H9 (cell line): Measurements from ENCODE around the gene ARHGEF2. TPM values are rescaled to one million over a fixed set of nuclear protein-coding genes. Genes with fewer than 3 reads are reported as not detected.

Source experiments
- DNase-seq: peaks from one replicate; pipeline ENCODE4 v3.0.0-alpha.2; 2017
- H2AFZ ChIP-seq: one replicate; pipeline ENCODE4 v1.6.1; 2013; ENCODE audit warnings: mild to moderate bottlenecking, low read length, control low read depth, moderate library complexity
- H2AK5ac ChIP-seq: 2 replicates; pipeline ENCODE4 v1.6.1; 2013; ENCODE audit warnings: low read length, control low read depth, mixed read lengths; ENCODE audit not compliant: insufficient read length
- H2BK120ac ChIP-seq: one replicate; pipeline ENCODE4 v1.6.1; 2013; ENCODE audit warnings: low read depth, mild to moderate bottlenecking, low read length, control low read depth, inconsistent platforms; ENCODE audit not compliant: poor library complexity, severe bottlenecking
- H2BK12ac ChIP-seq: 2 replicates; pipeline ENCODE4 v1.6.1; 2013; ENCODE audit warnings: low read length, control low read depth, mixed read lengths, low read depth; ENCODE audit not compliant: insufficient read length
- H2BK15ac ChIP-seq: 2 replicates; pipeline ENCODE4 v1.6.1; 2013; ENCODE audit warnings: low read depth, low read length, control low read depth
- H2BK20ac ChIP-seq: one replicate; pipeline ENCODE4 v1.6.1; 2013; ENCODE audit warnings: low read depth, mild to moderate bottlenecking, low read length, control low read depth, inconsistent platforms; ENCODE audit not compliant: poor library complexity, severe bottlenecking
- H2BK5ac ChIP-seq: 2 replicates; pipeline ENCODE4 v1.6.1; 2013; ENCODE audit warnings: low read length, control low read depth, mixed read lengths; ENCODE audit not compliant: insufficient read length
- H3K14ac ChIP-seq: 2 replicates; pipeline ENCODE4 v1.6.1; 2013; ENCODE audit warnings: low read length, control low read depth; ENCODE audit not compliant: insufficient read depth
- H3K18ac ChIP-seq: 2 replicates; pipeline ENCODE4 v1.6.1; 2013; ENCODE audit warnings: low read depth, mild to moderate bottlenecking, mixed read lengths, low read length, control low read depth; ENCODE audit not compliant: insufficient read length
- H3K23ac ChIP-seq: 2 replicates; pipeline ENCODE4 v1.6.1; 2013; ENCODE audit warnings: low read length, control low read depth, mixed read lengths, low read depth; ENCODE audit not compliant: insufficient read length
- H3K23me2 ChIP-seq: 2 replicates; pipeline ENCODE4 v1.6.1; 2013; ENCODE audit warnings: low read depth, mild to moderate bottlenecking, mixed read lengths, low read length, control low read depth; ENCODE audit not compliant: insufficient read length, poor library complexity, severe bottlenecking
- H3K27ac ChIP-seq: 2 replicates; pipeline ENCODE4 v1.5.1; 2013; ENCODE audit warnings: low read length, control low read depth, mixed read lengths, low read depth; ENCODE audit not compliant: insufficient read length
- H3K27me3 ChIP-seq: 2 replicates; pipeline ENCODE4 v1.6.1; 2013; ENCODE audit warnings: low read length, control low read depth, inconsistent platforms; ENCODE audit not compliant: insufficient read depth
- H3K4ac ChIP-seq: 2 replicates; pipeline ENCODE4 v1.6.1; 2013; ENCODE audit warnings: low read depth, mild to moderate bottlenecking, control low read depth, inconsistent platforms, low read length, moderate library complexity
- H3K4me1 ChIP-seq: 2 replicates; pipeline ENCODE4 v1.6.1; 2013; ENCODE audit warnings: low read length, control low read depth, inconsistent platforms; ENCODE audit not compliant: insufficient read depth
- H3K4me2 ChIP-seq: 2 replicates; pipeline ENCODE4 v1.6.1; 2013; ENCODE audit warnings: low read length, control low read depth, mixed read lengths; ENCODE audit not compliant: insufficient read length, insufficient read depth
- H3K56ac ChIP-seq: 2 replicates; pipeline ENCODE4 v1.6.1; 2013; ENCODE audit warnings: low read depth, mild to moderate bottlenecking, mixed read lengths, low read length, control low read depth; ENCODE audit not compliant: insufficient read length
- H3K79me1 ChIP-seq: 2 replicates; pipeline ENCODE4 v1.6.1; 2013; ENCODE audit warnings: low read depth, mild to moderate bottlenecking, moderate library complexity, low read length, control low read depth, inconsistent platforms; ENCODE audit not compliant: insufficient read depth, poor library complexity, severe bottlenecking
- H3K79me2 ChIP-seq: 2 replicates; pipeline ENCODE4 v1.6.1; 2013; ENCODE audit warnings: low read length, control low read depth, inconsistent platforms; ENCODE audit not compliant: insufficient read depth
- H3K9ac ChIP-seq: 2 replicates; pipeline ENCODE4 v1.6.1; 2013; ENCODE audit warnings: low read length, control low read depth, mixed read lengths; ENCODE audit not compliant: insufficient read length; ENCODE audit errors: extremely low read depth
- H3K9me3 ChIP-seq: one replicate; pipeline ENCODE4 v1.6.1; 2013; ENCODE audit warnings: low read depth, low read length, inconsistent platforms; ENCODE audit not compliant: control insufficient read depth
- H3T11ph ChIP-seq: one replicate; pipeline ENCODE4 v1.6.1; 2013; ENCODE audit warnings: mild to moderate bottlenecking, low read length, control low read depth, inconsistent platforms
- H4K20me1 ChIP-seq: one replicate; pipeline ENCODE4 v1.6.1; 2013; ENCODE audit not compliant: control insufficient read depth, insufficient read length, insufficient read depth
- H4K5ac ChIP-seq: 2 replicates; pipeline ENCODE4 v1.6.1; 2013; ENCODE audit warnings: low read depth, mild to moderate bottlenecking, mixed read lengths, low read length, control low read depth; ENCODE audit not compliant: insufficient read length
- H4K8ac ChIP-seq: replicated peaks from 2 replicates; pipeline ENCODE4 v1.6.1; 2013; ENCODE audit warnings: low read length, control low read depth, mixed read lengths, low read depth; ENCODE audit not compliant: insufficient read length
- H4K91ac ChIP-seq: 2 replicates; pipeline ENCODE4 v1.6.1; 2013; ENCODE audit warnings: low read depth, mild to moderate bottlenecking, moderate library complexity, mixed read lengths, low read length, control low read depth; ENCODE audit not compliant: insufficient read length
- H3K27ac Mint-ChIP-seq, 3 experiments: 2 replicates in 2 of 3; 3 replicates in 1 of 3; pipeline ENCODE4 v1.8.0; 2020 to 2021; ENCODE audit warnings: mixed read lengths in 3 of 3, mild to moderate bottlenecking in 1 of 3, moderate library complexity in 1 of 3
- H3K27me3 Mint-ChIP-seq: 2 replicates; pipeline ENCODE4 v1.8.0; 2021; ENCODE audit warnings: low read depth, mild to moderate bottlenecking, moderate library complexity, mixed read lengths
- H3K36me3 Mint-ChIP-seq, 3 experiments: 2 replicates in 2 of 3; 3 replicates in 1 of 3; pipeline ENCODE4 v1.8.0; 2020 to 2021; ENCODE audit warnings: low read depth in 3 of 3, mixed read lengths in 3 of 3; ENCODE audit not compliant: insufficient read depth in 1 of 3
- H3K4me1 Mint-ChIP-seq, 2 experiments: 2 replicates each; pipeline ENCODE4 v1.8.0; 2020; ENCODE audit warnings: mixed read lengths in 2 of 2
- H3K4me3 Mint-ChIP-seq, 2 experiments: 2 replicates in 1 of 2; 3 replicates in 1 of 2; pipeline ENCODE4 v1.8.0; 2020 to 2021; ENCODE audit warnings: mild to moderate bottlenecking in 2 of 2, mixed read lengths in 2 of 2, moderate library complexity in 1 of 2
- H3K9me3 Mint-ChIP-seq, 2 experiments: 2 replicates in 1 of 2; 3 replicates in 1 of 2; pipeline ENCODE4 v1.8.0; 2020; ENCODE audit warnings: mild to moderate bottlenecking in 2 of 2, mixed read lengths in 2 of 2, moderate library complexity in 1 of 2
- CTCF ChIP-seq: fragments of 200-600 bp; sonication (generic); conservative IDR thresholded peaks from 3 replicates; pipeline ENCODE4 v1.8.0; 2021; ENCODE audit warnings: antibody characterized with exemption, mild to moderate bottlenecking
- WGBS: extraction: QIAGEN DNeasy Blood & Tissue Kit; methylation state at CpG from one replicate; pipeline ENCODE4 v1.1.7; 2013; ENCODE audit warnings: missing lambda C conversion rate, low lambda C conversion rate, mixed read lengths; ENCODE audit not compliant: insufficient read length; ENCODE audit errors: extremely low coverage; 5-methylcytosine and 5-hydroxymethylcytosine counted together
- total RNA-seq: library from RNA; stranded (reverse); gene quantifications from 2 replicates; pipeline ENCODE4 v1.2.1, GENCODE V29; 2021

Gene ARHGEF2
- total RNA-seq, 1 experiment from 2014 or later, result 111 TPM

GRCh38 chr1:155942578-155943141 is 35.7 kb downstream of the ARHGEF2 start:
- Histone ChIP-seq H3K4me2 (no peak overlapping the region), H3K27me3 (no peaks in the 10 kb centered on the region), H3K79me1 (no peaks in the 10 kb centered on the region), H3K18ac (no peak overlapping the region), H3K4me1 (no peaks in the 10 kb centered on the region), H4K8ac (no peak overlapping the region), H4K91ac (no peak overlapping the region), H3K9me3 (no peaks in the 10 kb centered on the region), H3K27ac (no peak overlapping the region), H2AK5ac (no peak overlapping the region), H4K5ac (no peak overlapping the region), H2BK120ac (no peak overlapping the region), H3K79me2 (no peaks in the 10 kb centered on the region), H3K14ac (no peak overlapping the region), H3K56ac (no peak overlapping the region), H3K9ac (no peak overlapping the region), H2BK5ac (no peak overlapping the region), H4K20me1 (no peaks in the 10 kb centered on the region), H2BK12ac (no peak overlapping the region), H3K4ac (no peak overlapping the region), H2BK20ac (no peak overlapping the region), H2BK15ac (no peak overlapping the region), H3T11ph (no peak overlapping the region), H3K23ac (no peak overlapping the region), H3K23me2 (no peaks in the 10 kb centered on the region), H2AFZ (no peak overlapping the region)
- Mint-ChIP-seq H3K9me3 (no peaks in the 10 kb centered on the region), H3K4me3 (no peak overlapping the region), H3K27me3 (no peaks in the 10 kb centered on the region; the same call in none of the 2 replicates), H3K4me1 (peaks cover 28 to 34% of the 10 kb centered on the region in 2 experiments), H3K27ac (peak overlapping the region in 1 of 3 experiments; percentile 34; a peak in 1 of 7 replicates), H3K36me3 (peaks cover 9 to 23% (median 9%) of the 10 kb centered on the region in 3 experiments; a peak in 5 of 7 replicates)
- no CpG with 5 or more reads among the region's 11 CpGs for WGBS
- DNase-seq, result no peak
- TF ChIP-seq CTCF, result no peak
